K562 (cell line): ENCODE results near the gene SLC25A21. TPM values are rescaled to one million over a fixed set of nuclear protein-coding genes. Genes with fewer than 3 reads are reported as not detected.

ENCODE experiments used
- ARID4B ChIP-seq: sonication (generic); formaldehyde crosslinking; IDR thresholded peaks from 2 replicates; pipeline ENCODE4 v1.8.0; 2022; ENCODE audit warnings: mild to moderate bottlenecking, missing genetic modification reagents
- E4F1 ChIP-seq: fragments of 250-450 bp; sonication (Bioruptor Pico); IDR thresholded peaks from 2 replicates; pipeline ENCODE4 v1.5.0; 2021; ENCODE audit warnings: mild to moderate bottlenecking, borderline replicate concordance
- PBX2 ChIP-seq, 2 experiments: IDR thresholded peaks in 1 of 2; conservative IDR thresholded peaks in 1 of 2; 2 replicates each; pipeline ENCODE4 v1.6.1; 2016; ENCODE audit warnings: low read depth in 2 of 2, mild to moderate bottlenecking in 1 of 2, missing compliant biosample characterization in 1 of 2, missing genetic modification characterization in 1 of 2, moderate library complexity in 1 of 2
- POLR2AphosphoS5 ChIP-seq: IDR thresholded peaks from 2 replicates; pipeline ENCODE4 v1.6.1; 2011; ENCODE audit warnings: mild to moderate bottlenecking, low read depth, low read length, moderate library complexity; ENCODE audit not compliant: control insufficient read depth, insufficient read depth
- RFX5 ChIP-seq: IDR thresholded peaks from 2 replicates; pipeline ENCODE4 v1.6.1; 2011; ENCODE audit warnings: low read depth, mild to moderate bottlenecking, improper control_type of control experiment, low read length
- ZNF282 ChIP-seq: sonication (generic); formaldehyde crosslinking; IDR thresholded peaks from 2 replicates; pipeline ENCODE4 v1.8.1; 2023; ENCODE audit warnings: missing genetic modification reagents
- ZNF699 ChIP-seq: fragments of 250-450 bp; sonication (Bioruptor Pico); IDR thresholded peaks from 2 replicates; pipeline ENCODE4 v1.8.0; 2021; ENCODE audit warnings: mild to moderate bottlenecking, moderate library complexity; ENCODE audit not compliant: insufficient replicate concordance
- polyA plus RNA-seq, 8 experiments: library from polyadenylated mRNA; depleted of rRNA in 4 of 8; stranded (reverse) in 5 of 8; unstranded in 3 of 8; fragments of >200 nt; fragmentation: Nextera tagmentation in 2 of 8; fragmentation: Illumina TruSeq in 1 of 8; extraction: Ambion mirVana in 2 of 8; extraction: Trizol in 1 of 8; gene quantifications; 2 replicates each; pipeline versions ENCODE4 v1.2.1 to v1.2.3, GENCODE V29; 2011 to 2014; ENCODE audit warnings: inconsistent platforms in 1 of 8, missing spikeins in 1 of 8
- total RNA-seq, 7 experiments: library from RNA; depleted of rRNA in 6 of 7; stranded (reverse); fragments of >200 nt in 6 of 7; fragmentation: Illumina TruSeq in 2 of 7; extraction: Trizol in 2 of 7; gene quantifications; 2 replicates each; pipeline versions ENCODE4 v1.2.1 to v1.2.3, GENCODE V29; 2011 to 2021; ENCODE audit warnings: low replicate concordance in 1 of 7

The SLC25A21 gene
- total and polyA plus RNA-seq, 9 of the 15 experiments (the other 6 are each of a cell fraction or from before 2014, with no cell fraction given): 15.2 to 46.7 (median 28.7) TPM

GRCh38 chr14:36988989-36989388 is 183.4 kb downstream of the SLC25A21 start (continued):
- TF ChIP-seq ARID4B (CRISPR knock-in tag) (no peak), POLR2AphosphoS5 (no peak), E4F1 (CRISPR knock-in tag) (no peak), ZNF282 (CRISPR knock-in tag) (no peak), PBX2 (CRISPR knock-in tag; IDR thresholded peaks at IDR 0.05; ENCODE audit: low read depth) (no peak), PBX2 (tag; conservative IDR thresholded peaks at IDR 0.05; ENCODE audit: low read depth) (no peak), RFX5 (no peak), ZNF699 (no peak)
